ENCODE data around the gene SERBP1.
A peak's percentile ranks its signal among the peaks of the same experiment; 100 is the strongest.

SERBP1 gene

DNA sequence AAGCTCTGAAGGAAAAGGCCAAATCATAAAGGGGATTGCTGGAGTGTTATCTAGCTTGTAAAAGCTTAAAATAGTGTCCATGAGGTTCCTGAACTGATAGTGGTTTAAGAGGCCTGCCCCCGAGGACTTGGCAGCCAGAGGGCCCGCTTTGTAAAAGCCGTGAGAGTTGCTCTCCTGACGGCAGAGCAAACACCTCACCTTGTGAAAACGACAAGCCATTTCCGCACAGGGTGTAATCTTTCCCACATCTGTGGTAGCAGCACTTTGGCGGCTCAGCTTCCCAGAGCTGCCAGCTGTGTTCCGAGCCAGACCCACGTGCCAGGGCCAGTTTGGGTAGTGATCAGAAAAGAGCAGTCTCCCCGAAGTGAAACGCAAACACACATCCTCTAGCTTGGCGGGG is 37.0 kb downstream of the SERBP1 start:
- Histone ChIP-seq H3K36me3 (ENCODE audit: control insufficient read depth in 2 of 2, insufficient read depth in 1 of 2, low read length in 2 of 2) (peaks cover 0 to 53% of the 10 kb centered on the region in 2 experiments; a peak in 2 of 3 replicates), H3K4me3 (ENCODE audit: low read depth, low read length) (no peak overlapping the region), H3K4me1 (ENCODE audit: control insufficient read depth, insufficient read depth, low read length) (peaks cover 12% of the 10 kb centered on the region), H3K27ac (ENCODE audit: extremely low read depth, low read depth, low read length) (peak overlapping the region; percentile 4; the same call in 1 of the 2 replicates), H3K9me3 (ENCODE audit: control insufficient read depth, insufficient read depth, low read depth, low read length) (no peaks in the 10 kb centered on the region)
- ChIA-PET CTCF (interaction anchor here (0.7 to 1.7 kb wide), 2 partner anchors 24 to 97 kb away, joined by 4 to 5 read pairs; no protein-coding TSS in a partner anchor), POLR2A (no interaction called here)
- no peak for TF ChIP-seq ZNF623 (tag by site-specific recombination; IDR thresholded peaks at IDR 0.05)
- TF ChIP-seq MZF1 (tag by site-specific recombination; IDR thresholded peaks at IDR 0.05; ENCODE audit: borderline replicate concordance) = 0 out of 2 replicates have a peak, but pooled peaks have one; percentile 22
- no peak for TF ChIP-seq ZNF266 (tag by site-specific recombination; IDR thresholded peaks at IDR 0.05; ENCODE audit: low read depth)
- TF ChIP-seq ZNF354C (tag by site-specific recombination; IDR thresholded peaks at IDR 0.05; ENCODE audit: borderline replicate concordance, low read depth) = no peak
- TF ChIP-seq ZNF155 (tag by site-specific recombination; IDR thresholded peaks at IDR 0.05) = no peak
- TF ChIP-seq, protein P1, sequence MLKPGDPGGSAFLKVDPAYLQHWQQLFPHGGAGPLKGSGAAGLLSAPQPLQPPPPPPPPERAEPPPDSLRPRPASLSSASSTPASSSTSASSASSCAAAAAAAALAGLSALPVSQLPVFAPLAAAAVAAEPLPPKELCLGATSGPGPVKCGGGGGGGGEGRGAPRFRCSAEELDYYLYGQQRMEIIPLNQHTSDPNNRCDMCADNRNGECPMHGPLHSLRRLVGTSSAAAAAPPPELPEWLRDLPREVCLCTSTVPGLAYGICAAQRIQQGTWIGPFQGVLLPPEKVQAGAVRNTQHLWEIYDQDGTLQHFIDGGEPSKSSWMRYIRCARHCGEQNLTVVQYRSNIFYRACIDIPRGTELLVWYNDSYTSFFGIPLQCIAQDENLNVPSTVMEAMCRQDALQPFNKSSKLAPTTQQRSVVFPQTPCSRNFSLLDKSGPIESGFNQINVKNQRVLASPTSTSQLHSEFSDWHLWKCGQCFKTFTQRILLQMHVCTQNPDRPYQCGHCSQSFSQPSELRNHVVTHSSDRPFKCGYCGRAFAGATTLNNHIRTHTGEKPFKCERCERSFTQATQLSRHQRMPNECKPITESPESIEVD (tag by site-specific recombination; IDR thresholded peaks at IDR 0.05) = no peak
- no peak for TF ChIP-seq ZNF175 (tag by site-specific recombination; IDR thresholded peaks at IDR 0.05)
- peak; percentile 23; the same call in 1 of the 2 replicates for TF ChIP-seq OSR2 (tag by site-specific recombination; IDR thresholded peaks at IDR 0.05)
- TF ChIP-seq GLIS2 (tag by site-specific recombination; IDR thresholded peaks at IDR 0.05) = no peak
- TF ChIP-seq, protein P2, sequence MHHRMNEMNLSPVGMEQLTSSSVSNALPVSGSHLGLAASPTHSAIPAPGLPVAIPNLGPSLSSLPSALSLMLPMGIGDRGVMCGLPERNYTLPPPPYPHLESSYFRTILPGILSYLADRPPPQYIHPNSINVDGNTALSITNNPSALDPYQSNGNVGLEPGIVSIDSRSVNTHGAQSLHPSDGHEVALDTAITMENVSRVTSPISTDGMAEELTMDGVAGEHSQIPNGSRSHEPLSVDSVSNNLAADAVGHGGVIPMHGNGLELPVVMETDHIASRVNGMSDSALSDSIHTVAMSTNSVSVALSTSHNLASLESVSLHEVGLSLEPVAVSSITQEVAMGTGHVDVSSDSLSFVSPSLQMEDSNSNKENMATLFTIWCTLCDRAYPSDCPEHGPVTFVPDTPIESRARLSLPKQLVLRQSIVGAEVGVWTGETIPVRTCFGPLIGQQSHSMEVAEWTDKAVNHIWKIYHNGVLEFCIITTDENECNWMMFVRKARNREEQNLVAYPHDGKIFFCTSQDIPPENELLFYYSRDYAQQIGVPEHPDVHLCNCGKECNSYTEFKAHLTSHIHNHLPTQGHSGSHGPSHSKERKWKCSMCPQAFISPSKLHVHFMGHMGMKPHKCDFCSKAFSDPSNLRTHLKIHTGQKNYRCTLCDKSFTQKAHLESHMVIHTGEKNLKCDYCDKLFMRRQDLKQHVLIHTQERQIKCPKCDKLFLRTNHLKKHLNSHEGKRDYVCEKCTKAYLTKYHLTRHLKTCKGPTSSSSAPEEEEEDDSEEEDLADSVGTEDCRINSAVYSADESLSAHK (tag by site-specific recombination; IDR thresholded peaks at IDR 0.05) = no peak
- no peak for TF ChIP-seq ZNF747 (tag by site-specific recombination; IDR thresholded peaks at IDR 0.05)
- TF ChIP-seq KLF9 (tag by site-specific recombination; IDR thresholded peaks at IDR 0.05; ENCODE audit: low read depth) = no peak
- no peak for TF ChIP-seq ZFP41 (tag by site-specific recombination; IDR thresholded peaks at IDR 0.05; ENCODE audit: borderline replicate concordance)
- TF ChIP-seq ZSCAN23 (tag by site-specific recombination; IDR thresholded peaks at IDR 0.05) = no peak
- TF ChIP-seq, protein P3, sequence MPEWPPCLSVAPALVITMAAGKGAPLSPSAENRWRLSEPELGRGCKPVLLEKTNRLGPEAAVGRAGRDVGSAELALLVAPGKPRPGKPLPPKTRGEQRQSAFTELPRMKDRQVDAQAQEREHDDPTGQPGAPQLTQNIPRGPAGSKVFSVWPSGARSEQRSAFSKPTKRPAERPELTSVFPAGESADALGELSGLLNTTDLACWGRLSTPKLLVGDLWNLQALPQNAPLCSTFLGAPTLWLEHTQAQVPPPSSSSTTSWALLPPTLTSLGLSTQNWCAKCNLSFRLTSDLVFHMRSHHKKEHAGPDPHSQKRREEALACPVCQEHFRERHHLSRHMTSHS (tag by site-specific recombination; IDR thresholded peaks at IDR 0.05) = no peak
- TF ChIP-seq ZBTB48 (tag by site-specific recombination; IDR thresholded peaks at IDR 0.05) = no peak
- no peak for TF ChIP-seq ZNF658 (tag by site-specific recombination; IDR thresholded peaks at IDR 0.05)
- TF ChIP-seq, protein P4, sequence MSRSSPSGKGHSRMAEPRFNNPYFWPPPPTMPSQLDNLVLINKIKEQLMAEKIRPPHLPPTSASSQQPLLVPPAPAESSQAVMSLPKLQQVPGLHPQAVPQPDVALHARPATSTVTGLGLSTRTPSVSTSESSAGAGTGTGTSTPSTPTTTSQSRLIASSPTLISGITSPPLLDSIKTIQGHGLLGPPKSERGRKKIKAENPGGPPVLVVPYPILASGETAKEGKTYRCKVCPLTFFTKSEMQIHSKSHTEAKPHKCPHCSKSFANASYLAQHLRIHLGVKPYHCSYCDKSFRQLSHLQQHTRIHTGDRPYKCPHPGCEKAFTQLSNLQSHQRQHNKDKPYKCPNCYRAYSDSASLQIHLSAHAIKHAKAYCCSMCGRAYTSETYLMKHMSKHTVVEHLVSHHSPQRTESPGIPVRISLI (tag by site-specific recombination; IDR thresholded peaks at IDR 0.05) = no peak
- TF ChIP-seq ZNF529 (tag by site-specific recombination; IDR thresholded peaks at IDR 0.05; ENCODE audit: insufficient replicate concordance) = no peak
- TF ChIP-seq, protein P5, sequence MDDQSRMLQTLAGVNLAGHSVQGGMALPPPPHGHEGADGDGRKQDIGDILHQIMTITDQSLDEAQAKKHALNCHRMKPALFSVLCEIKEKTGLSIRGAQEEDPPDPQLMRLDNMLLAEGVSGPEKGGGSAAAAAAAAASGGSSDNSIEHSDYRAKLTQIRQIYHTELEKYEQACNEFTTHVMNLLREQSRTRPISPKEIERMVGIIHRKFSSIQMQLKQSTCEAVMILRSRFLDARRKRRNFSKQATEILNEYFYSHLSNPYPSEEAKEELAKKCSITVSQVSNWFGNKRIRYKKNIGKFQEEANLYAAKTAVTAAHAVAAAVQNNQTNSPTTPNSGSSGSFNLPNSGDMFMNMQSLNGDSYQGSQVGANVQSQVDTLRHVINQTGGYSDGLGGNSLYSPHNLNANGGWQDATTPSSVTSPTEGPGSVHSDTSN (CRISPR knock-in tag; IDR thresholded peaks at IDR 0.05) = no peak
- TF ChIP-seq SP7 (tag by site-specific recombination; IDR thresholded peaks at IDR 0.05) = no peak
- no peak for TF ChIP-seq ZNF677 (tag by site-specific recombination; IDR thresholded peaks at IDR 0.05)
- TF ChIP-seq ZNF16 (tag by site-specific recombination; IDR thresholded peaks at IDR 0.05; ENCODE audit: low read depth) = no peak
- TF ChIP-seq, protein P6, sequence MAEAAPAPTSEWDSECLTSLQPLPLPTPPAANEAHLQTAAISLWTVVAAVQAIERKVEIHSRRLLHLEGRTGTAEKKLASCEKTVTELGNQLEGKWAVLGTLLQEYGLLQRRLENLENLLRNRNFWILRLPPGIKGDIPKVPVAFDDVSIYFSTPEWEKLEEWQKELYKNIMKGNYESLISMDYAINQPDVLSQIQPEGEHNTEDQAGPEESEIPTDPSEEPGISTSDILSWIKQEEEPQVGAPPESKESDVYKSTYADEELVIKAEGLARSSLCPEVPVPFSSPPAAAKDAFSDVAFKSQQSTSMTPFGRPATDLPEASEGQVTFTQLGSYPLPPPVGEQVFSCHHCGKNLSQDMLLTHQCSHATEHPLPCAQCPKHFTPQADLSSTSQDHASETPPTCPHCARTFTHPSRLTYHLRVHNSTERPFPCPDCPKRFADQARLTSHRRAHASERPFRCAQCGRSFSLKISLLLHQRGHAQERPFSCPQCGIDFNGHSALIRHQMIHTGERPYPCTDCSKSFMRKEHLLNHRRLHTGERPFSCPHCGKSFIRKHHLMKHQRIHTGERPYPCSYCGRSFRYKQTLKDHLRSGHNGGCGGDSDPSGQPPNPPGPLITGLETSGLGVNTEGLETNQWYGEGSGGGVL (tag by site-specific recombination; IDR thresholded peaks at IDR 0.05) = no peak
- no peak for TF ChIP-seq ZNF157 (tag by site-specific recombination; IDR thresholded peaks at IDR 0.05)
- TF ChIP-seq ZNF121 (tag by site-specific recombination; IDR thresholded peaks at IDR 0.05) = no peak
- TF ChIP-seq, protein P7, sequence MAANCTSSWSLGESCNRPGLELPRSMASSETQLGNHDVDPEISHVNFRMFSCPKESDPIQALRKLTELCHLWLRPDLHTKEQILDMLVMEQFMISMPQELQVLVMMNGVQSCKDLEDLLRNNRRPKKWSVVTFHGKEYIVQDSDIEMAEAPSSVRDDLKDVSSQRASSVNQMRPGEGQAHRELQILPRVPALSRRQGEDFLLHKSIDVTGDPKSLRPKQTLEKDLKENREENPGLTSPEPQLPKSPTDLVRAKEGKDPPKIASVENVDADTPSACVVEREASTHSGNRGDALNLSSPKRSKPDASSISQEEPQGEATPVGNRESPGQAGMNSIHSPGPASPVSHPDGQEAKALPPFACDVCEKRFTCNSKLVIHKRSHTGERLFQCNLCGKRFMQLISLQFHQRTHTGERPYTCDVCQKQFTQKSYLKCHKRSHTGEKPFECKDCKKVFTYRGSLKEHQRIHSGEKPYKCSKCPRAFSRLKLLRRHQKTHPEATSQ (tag by site-specific recombination; IDR thresholded peaks at IDR 0.05) = no peak
- TF ChIP-seq ZNF530 (tag by site-specific recombination; IDR thresholded peaks at IDR 0.05; ENCODE audit: low read depth) = no peak
- TF ChIP-seq ZNF654 (tag by site-specific recombination; IDR thresholded peaks at IDR 0.05; ENCODE audit: low read depth) = no peak
